Activated CD4-positive, alpha-beta T cell treated with anti-CD3 and anti-CD28 coated beads, Interleukin-2, amount 50 U/mL, for 48 hours (primary cell): ENCODE data around the gene STOM.

Experiments used
- DNase-seq, 2 experiments: peaks; one replicate each; pipeline ENCODE4 v3.0.0-alpha.2; 2020

STOM gene

DNA sequence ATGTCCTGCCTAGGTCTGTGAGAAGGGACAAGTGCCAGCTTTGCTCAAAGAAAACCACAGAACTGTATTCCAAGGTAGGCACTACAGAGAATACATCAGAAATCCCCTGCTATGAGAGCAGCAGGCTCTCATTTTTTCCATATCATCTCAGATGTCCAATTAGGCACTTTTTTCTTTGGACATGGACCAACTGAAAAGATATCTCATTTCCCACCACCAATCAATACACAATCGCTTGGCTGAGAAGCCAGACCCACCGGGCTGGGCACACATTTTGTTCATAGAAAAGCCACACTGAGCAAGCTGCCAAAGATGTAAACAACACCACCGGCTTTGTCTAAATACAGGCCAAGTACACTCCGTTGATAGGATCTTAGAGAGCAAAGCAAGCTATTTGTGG lies 25.9 kb downstream of the STOM start:
- no peak for DNase-seq

GRCh38 chr9:121340676-121341392 lies 29.2 kb downstream of the STOM start:
- no peak for DNase-seq

DNA sequence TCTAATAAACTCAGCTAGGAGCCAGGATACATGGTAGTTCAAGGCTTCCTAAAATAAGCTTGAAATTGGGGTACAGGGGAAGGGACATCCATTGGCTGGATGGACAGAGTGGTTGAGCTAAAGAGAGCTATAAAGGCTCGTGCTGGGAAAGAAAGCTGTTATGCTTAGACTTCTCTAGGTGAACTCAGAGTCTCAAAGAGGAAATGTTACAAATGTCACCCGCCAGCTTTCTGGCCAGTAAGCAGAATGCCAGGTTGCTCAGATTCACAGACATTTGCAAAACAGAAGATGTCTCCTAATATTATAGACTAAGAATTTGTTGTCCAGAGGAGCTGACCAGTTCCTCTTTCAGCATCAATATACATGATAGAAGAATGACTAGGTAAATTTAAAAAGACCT lies 30.6 kb downstream of the STOM start:
- no peak for DNase-seq

DNA sequence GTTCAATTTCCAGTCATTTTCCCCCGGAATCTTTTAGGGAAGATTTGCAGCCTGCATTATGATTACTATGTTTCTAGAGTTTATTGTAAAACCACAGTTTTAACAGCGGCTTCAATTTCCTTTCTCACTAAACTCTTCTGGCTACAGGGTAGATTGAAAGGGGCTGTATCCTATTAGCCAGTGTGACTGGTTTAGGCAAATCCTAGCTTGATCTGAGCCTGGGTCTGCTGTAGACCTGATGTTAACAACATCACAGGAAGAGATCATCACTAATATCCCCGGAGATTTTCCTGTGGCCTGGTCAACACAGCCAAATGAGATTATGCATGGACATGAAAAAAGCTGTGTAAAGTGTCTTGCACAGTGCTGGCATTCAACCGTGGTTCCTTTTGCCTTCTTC lies 33.4 kb downstream of the STOM start:
- DNase-seq: no peak

- DNase-seq: no peak
Measured at GRCh38 chr9:121333950-121334773, 35.9 kb downstream of the STOM start.

- DNase-seq: no peak
Measured at GRCh38 chr9:121331992-121332685, 37.9 kb downstream of the STOM start.

DNA sequence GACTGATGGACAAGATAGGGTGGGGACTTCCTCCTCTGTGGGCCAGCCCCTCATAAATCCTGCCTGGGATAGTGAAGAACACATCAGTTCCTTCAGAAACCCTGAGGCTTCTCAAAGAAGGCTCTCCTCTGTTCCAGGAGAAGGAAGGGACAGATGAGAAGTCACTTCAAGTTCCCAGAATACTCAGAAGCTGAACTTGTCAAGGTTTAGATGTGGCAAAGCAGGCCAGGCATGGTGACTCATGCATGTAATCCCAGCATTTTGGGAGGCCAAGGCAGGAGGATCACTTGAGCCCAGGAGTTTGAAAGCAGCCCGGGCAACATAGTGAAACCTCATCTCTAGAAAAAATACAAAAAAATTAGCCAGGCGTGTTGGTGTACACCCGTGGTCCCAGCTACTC lies 38.5 kb downstream of the STOM start:
- no peak for DNase-seq

DNA sequence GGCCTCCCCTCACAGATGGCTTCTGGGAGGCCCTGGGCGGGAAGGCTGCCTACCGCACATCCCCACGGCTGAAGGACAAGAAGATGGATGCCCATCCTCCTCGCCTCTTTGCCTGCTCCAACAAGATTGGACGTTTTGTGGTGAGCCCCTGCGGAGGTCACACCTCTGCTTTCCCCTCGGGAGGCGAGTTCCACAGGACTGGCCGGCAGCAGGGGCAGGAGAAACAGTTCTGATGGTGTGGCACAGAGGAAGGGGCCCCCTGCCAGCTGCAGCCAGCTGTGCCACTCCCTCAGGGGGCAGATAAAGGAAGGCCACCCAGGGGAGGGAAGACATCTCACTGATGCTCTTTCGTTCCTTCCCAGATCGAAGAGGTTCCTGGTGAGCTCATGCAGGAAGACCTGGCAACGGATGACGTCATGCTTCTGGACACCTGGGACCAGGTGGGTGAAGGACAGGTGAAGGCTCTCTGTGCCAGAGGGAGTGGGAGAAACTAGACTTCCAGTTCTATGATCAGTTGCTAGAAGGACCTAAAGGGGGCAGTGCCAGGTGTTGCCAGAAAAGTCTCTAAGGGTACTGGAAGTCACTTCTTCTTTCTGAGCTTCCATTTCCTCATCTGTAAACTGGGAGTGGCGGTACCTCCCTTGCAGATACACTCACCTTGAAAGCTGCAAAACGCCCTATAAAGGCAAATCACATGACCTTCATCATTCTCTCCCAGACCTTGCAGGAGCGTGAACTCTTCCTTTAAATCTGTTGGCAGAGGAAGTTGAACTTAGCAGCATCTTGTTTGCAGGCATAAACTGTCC lies 41.0 kb downstream of the STOM start:
- no peak for DNase-seq

- no peak for DNase-seq
Measured at GRCh38 chr9:121328476-121328875, 41.6 kb downstream of the STOM start.

GRCh38 chr9:121326901-121327613 lies 43.0 kb downstream of the STOM start:
- no peak for DNase-seq

- DNase-seq: no peak
Measured at GRCh38 chr9:121326130-121326838, 43.8 kb downstream of the STOM start.

DNA sequence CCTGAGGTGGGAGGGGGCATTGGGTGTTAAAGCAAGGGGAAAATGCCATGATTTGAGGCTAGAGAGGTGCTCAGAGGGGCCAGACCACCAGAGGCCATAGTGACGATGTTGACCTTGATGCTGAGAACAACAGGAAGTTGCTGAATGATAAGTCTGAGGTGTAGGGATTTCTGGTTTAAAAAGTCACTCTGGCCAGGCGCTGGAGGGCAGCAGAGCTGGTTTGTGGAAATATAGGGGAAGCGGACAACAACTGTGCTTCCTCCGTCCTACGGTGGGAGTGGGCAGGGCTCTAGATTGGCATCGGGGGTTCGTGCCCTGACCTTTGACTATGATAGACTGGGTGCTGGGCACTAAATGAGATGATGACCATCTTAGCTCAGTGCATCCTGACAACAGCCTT lies 44.7 kb downstream of the STOM start:
- DNase-seq: no peak

DNA sequence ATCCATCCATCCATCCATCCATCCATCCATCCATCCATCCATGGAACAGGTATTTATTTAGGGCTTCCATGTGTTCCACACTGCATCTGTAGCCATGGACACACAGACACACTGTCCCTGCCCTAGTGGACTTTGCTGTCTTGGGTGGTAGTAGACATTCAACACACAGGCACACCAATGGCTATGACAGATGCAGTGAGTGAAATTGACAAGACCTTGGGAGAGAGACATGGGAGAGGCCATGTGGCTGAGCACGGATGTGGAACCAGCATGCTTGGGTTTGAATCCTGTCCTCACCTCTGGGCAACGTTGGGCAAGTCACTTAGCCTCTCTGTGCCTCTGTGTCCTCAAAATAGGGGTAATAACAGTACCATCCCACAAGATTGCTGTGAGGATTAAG lies 45.3 kb downstream of the STOM start:
- DNase-seq: no peak

DNA sequence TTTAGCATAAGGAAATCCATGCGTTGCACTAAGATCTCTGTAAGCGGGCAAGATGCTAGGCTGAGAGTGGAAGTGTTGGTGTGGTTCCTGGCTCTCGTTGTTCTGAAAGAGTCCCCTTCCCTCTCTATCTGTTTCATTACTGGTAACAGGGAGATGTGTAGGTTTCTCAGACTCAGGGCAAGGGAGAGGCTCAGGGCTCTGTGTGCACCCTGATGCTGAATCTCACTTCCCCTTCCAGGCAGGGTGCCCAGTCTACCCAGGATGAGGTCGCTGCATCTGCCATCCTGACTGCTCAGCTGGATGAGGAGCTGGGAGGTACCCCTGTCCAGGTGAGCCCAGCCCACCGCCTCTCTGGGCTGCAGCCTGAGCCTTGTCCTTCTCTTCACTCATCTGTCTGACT lies 45.7 kb downstream of the STOM start:
- no peak for DNase-seq

DNA sequence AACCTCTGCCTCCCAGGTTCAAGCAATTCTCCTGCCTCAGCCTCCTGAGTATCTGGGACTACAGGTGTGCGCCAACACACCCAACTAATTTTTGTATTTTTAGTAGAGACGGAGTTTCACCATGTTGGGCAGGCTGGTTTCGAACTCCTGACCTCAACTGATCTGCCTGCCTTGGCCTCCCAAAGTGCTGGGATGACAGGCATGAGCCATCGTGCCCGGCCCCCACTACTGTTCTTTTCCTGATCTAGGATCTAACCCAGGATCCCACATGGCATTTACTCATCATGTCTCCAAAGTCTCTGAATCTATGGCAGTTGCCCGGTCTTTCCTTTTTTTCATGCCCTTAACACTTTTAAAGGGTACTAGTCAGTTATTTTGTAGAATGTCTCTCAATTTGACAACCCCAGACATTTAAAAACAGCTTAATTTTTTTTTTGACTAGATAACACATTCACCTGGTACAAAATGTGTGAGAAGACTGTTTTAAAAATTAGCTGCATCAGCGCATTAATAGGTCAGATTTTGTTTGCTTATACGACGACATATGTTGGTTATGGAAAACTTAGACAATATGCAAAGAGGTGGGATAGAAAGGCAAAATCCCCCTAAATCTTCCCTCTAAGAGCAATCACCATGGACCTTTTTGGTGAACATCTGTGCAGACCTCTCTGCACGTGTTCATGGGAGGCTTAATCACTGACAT lies 46.5 kb downstream of the STOM start:
- DNase-seq: no peak

DNA sequence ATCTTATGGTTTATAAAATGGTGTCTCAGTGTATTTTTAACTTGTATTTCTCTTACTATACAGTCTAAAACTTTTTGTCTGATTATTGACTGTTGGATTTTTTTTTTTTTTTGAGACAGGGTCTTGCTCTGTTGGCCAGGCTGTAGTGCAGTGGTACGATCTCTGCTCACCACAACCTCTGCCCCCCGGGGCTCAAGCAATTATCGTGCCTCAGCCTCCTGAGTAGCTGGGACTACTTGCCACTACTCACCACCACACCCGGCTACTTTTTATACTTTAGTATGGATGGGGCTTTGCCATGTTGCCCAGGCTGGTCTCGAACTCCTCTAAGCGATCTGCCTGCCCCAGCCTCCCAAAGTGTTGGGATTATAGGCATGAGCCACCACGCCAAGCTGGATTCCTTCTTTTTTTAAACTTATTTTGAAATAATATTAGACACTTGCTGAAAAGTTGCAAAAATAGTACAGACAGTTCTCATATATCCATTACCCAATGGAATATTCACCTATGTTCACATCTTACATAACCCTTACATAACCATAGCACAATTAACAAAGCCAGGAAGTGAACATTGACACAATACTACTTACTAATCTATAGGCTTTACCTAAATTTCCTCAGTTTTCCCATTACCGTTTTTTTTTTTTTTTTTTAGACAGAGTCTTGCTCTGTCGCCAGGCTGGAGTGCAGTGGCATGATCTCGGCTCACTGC lies 47.2 kb downstream of the STOM start:
- no peak for DNase-seq

- no peak for DNase-seq
Measured at GRCh38 chr9:121322037-121322736, 47.9 kb downstream of the STOM start.

DNA sequence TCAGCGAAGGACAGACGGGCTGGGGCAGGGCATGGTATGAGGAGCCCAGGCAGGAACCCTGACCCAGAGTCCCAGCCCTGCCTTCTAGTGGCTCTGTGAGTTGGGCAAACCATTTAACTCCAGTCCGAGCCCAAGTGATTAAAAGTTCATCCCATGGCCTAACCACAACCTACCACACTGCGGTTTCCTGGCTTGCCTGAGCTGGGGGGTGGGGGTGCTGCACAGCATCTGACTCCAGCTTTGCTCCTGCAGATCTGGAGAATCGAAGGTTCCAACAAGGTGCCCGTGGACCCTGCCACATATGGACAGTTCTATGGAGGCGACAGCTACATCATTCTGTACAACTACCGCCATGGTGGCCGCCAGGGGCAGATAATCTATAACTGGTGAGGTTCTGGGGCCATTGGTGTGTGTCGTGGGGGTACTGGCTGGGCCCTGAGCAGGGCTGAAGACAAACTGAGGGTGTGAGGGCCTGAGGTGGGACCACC lies 49.0 kb downstream of the STOM start:
- DNase-seq: no peak

- no peak for DNase-seq
Measured at GRCh38 chr9:121319383-121319780, 50.7 kb downstream of the STOM start.
